Smooth muscle cell (in vitro differentiated cells): ENCODE measurements around the gene SLC25A21. TPM values are rescaled to one million over a fixed set of nuclear protein-coding genes. Genes with fewer than 3 reads are reported as not detected.

Experiments used
- DNase-seq: peaks from one replicate; lab custom pipeline; 2025; ENCODE audit not compliant: unreplicated experiment; lab: John Stamatoyannopoulos, UW
- H2AFZ ChIP-seq: fragments of 200-600 bp; sonication (generic); 2 replicates; pipeline ENCODE4 v1.6.0; 2016; ENCODE audit warnings: antibody characterized with exemption, low read depth, mild to moderate bottlenecking
- H3F3A ChIP-seq: fragments of 200-600 bp; sonication (generic); 2 replicates; pipeline ENCODE4 v1.6.0; 2017; ENCODE audit warnings: antibody characterized with exemption, low read depth
- H3K27ac ChIP-seq: fragments of 200-600 bp; sonication (generic); 2 replicates; pipeline ENCODE4 v1.5.1; 2016; ENCODE audit warnings: low read depth, mild to moderate bottlenecking
- H3K27me3 ChIP-seq: fragments of 200-600 bp; sonication (generic); 2 replicates; pipeline ENCODE4 v1.6.1; 2016; ENCODE audit warnings: low read depth, mild to moderate bottlenecking
- H3K36me3 ChIP-seq: fragments of 200-600 bp; sonication (generic); 2 replicates; pipeline ENCODE4 v1.5.1; 2016; ENCODE audit warnings: low read depth
- H3K4me1 ChIP-seq: fragments of 200-600 bp; sonication (generic); 2 replicates; pipeline ENCODE4 v1.5.1; 2016; ENCODE audit warnings: low read depth
- H3K4me2 ChIP-seq: fragments of 200-600 bp; sonication (generic); 2 replicates; pipeline ENCODE4 v1.6.0; 2016; ENCODE audit warnings: mild to moderate bottlenecking
- H3K4me3 ChIP-seq: fragments of 200-600 bp; sonication (generic); 2 replicates; pipeline ENCODE4 v1.5.1; 2016; ENCODE audit warnings: mild to moderate bottlenecking
- H3K79me2 ChIP-seq: fragments of 200-600 bp; sonication (generic); 2 replicates; pipeline ENCODE4 v1.6.0; 2016; ENCODE audit warnings: low read depth, mild to moderate bottlenecking
- H3K9ac ChIP-seq: fragments of 200-600 bp; sonication (generic); 2 replicates; pipeline ENCODE4 v1.6.0; 2016; ENCODE audit warnings: low read depth
- H3K9me3 ChIP-seq: fragments of 200-600 bp; sonication (generic); replicated peaks from 2 replicates; pipeline ENCODE4 v1.5.1; 2016; ENCODE audit warnings: low read depth
- H4K20me1 ChIP-seq: fragments of 200-600 bp; sonication (generic); 2 replicates; pipeline ENCODE4 v1.6.0; 2016; ENCODE audit warnings: low read depth
- WGBS: methylation state at CpG from one replicate; pipeline ENCODE4 v1.1.7; 2016; ENCODE audit warnings: low lambda C conversion rate; 5-methylcytosine and 5-hydroxymethylcytosine counted together
- polyA plus RNA-seq: library from polyadenylated mRNA; unstranded; fragments of >200 nt; fragmentation: Nextera tagmentation; extraction: Ambion mirVana; gene quantifications from 2 replicates; pipeline ENCODE4 v1.2.1, GENCODE V29; 2016
- total RNA-seq: library from RNA; depleted of rRNA; stranded (reverse); fragments of >200 nt; gene quantifications from 2 replicates; pipeline ENCODE4 v1.2.3, GENCODE V29; 2014
- TF ChIP-seq, protein P1 (sequence below): fragments of 200-600 bp; sonication (generic); IDR thresholded peaks from 2 replicates; pipeline ENCODE4 v1.5.1; 2017; ENCODE audit warnings: borderline replicate concordance, mild to moderate bottlenecking, antibody characterized with exemption; ENCODE audit not compliant: insufficient read depth, poor library complexity, severe bottlenecking

The SLC25A21 gene
- total and polyA plus RNA-seq, 2 experiments from 2014 or later: 1.1 TPM; not detected in 1

DNA sequence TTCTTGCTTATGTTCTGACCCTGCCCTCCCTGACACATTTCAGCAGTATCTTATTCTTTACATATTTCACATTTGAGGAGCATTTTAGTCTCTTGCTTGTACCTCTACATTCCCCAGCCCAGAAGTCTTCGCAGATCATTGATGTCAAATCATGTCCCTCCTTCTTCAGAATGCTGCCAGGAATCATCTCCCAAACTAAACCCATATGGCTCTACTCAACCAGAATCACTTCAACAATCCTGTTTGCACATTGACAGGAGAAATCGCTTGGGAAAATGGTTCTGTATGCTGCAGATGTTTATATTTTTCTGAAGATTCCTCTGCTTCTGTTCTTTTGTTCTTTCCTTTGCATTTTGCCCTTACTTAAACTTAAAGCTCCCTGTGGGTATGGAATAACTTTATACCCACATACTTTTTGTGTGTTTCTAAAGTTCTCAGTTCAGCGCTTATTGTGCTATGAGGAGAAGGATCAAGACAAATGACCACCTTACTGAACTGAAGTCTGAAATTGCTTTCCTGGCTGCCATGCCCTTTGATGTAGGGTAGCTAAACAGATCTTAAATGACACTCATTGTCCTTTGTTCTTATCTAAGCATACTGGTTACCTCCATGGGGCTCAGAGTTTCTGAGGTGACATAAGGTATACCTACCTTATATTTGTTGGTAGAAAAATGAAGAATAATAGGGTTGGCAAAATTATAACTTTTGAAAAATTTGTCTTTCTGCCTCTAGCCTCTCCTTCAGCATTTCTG lies 134.6 kb downstream of the SLC25A21 start:
- TF ChIP-seq, protein P1, sequence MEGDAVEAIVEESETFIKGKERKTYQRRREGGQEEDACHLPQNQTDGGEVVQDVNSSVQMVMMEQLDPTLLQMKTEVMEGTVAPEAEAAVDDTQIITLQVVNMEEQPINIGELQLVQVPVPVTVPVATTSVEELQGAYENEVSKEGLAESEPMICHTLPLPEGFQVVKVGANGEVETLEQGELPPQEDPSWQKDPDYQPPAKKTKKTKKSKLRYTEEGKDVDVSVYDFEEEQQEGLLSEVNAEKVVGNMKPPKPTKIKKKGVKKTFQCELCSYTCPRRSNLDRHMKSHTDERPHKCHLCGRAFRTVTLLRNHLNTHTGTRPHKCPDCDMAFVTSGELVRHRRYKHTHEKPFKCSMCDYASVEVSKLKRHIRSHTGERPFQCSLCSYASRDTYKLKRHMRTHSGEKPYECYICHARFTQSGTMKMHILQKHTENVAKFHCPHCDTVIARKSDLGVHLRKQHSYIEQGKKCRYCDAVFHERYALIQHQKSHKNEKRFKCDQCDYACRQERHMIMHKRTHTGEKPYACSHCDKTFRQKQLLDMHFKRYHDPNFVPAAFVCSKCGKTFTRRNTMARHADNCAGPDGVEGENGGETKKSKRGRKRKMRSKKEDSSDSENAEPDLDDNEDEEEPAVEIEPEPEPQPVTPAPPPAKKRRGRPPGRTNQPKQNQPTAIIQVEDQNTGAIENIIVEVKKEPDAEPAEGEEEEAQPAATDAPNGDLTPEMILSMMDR: no peak
- DNase-seq: no peak
- Histone ChIP-seq H3K27ac (no peak overlapping the region), H3F3A (no peaks in the 10 kb centered on the region), H3K79me2 (no peaks in the 10 kb centered on the region), H3K4me2 (no peak overlapping the region), H3K27me3 (no peaks in the 10 kb centered on the region), H2AFZ (no peak overlapping the region), H3K4me1 (no peaks in the 10 kb centered on the region), H3K4me3 (no peak overlapping the region), H3K9ac (no peak overlapping the region), H3K36me3 (no peaks in the 10 kb centered on the region), H3K9me3 (no peaks in the 10 kb centered on the region), H4K20me1 (no peaks in the 10 kb centered on the region)
- WGBS: 90% methylated on average over 3 of the region's 3 CpGs

DNA sequence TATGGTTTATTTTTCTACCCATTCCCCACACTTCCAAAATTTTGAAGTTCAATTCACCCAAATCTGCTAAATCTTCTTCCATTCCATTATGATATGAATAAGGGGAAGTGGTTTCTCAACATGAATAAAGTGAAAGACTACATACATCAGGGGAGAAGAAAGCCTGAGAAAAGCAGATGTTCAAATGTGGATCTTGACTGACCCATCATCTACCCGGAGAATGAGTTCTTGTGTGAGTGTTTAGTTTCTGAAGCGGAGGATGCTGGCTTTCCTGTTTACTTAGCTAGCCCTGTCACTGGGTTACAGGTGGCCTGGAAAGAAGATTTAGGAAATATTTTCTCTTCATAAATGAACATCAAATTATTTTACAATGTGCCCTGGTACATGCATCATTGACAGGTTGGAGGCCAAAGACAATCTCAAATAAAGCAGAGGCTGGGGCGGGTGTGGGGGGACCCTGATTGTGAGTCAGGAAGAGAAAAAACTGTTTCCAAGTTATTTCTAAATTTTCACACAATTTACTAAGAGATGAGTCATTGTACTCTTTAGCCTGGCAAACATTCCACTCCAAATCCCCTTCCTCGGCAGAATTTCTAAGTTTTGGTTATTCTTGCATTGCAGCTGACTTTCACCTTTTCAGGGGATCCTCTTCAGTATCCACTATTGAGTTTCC lies 135.6 kb downstream of the SLC25A21 start:
- Histone ChIP-seq H3K4me2 (no peak overlapping the region), H3K36me3 (no peaks in the 10 kb centered on the region), H2AFZ (no peak overlapping the region), H3F3A (no peaks in the 10 kb centered on the region), H3K9me3 (no peaks in the 10 kb centered on the region), H3K79me2 (no peaks in the 10 kb centered on the region), H3K9ac (no peak overlapping the region), H3K4me1 (no peaks in the 10 kb centered on the region), H4K20me1 (no peaks in the 10 kb centered on the region), H3K27ac (no peak overlapping the region), H3K4me3 (no peak overlapping the region), H3K27me3 (no peaks in the 10 kb centered on the region)
- TF ChIP-seq, protein P1: no peak
- no peak for DNase-seq
- 69% methylated on average over 4 of the region's 4 CpGs for WGBS

DNA sequence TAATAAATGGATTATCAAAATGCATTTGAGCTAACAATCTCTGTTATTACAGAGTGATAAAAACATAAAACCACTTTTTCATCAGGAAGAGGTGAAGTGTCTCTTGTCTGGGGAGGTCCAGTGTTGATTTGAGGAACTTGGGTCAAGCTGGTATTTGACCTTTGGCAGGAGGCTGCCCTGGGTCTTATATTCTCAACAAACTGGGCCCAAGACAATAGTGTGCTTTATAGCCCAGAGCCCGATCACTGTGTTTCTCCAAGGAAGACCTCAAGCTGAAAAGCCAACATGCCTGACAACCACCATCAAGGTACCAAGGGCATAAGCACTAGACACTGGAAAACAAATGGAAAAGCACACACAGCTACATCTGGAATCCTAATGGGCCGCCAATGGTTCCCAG lies 137.0 kb downstream of the SLC25A21 start:
- Histone ChIP-seq H3K79me2 (no peaks in the 10 kb centered on the region), H4K20me1 (no peaks in the 10 kb centered on the region), H2AFZ (no peak overlapping the region), H3K36me3 (no peaks in the 10 kb centered on the region), H3K27ac (no peak overlapping the region), H3K4me2 (no peak overlapping the region), H3K4me3 (no peak overlapping the region), H3F3A (no peaks in the 10 kb centered on the region), H3K9me3 (no peaks in the 10 kb centered on the region), H3K4me1 (no peaks in the 10 kb centered on the region), H3K27me3 (no peaks in the 10 kb centered on the region), H3K9ac (no peak overlapping the region)
- DNase-seq: no peak
- TF ChIP-seq, protein P1: no peak
- WGBS: 97% methylated on average over 2 of the region's 2 CpGs
